ENCODE results near the gene REEP5.

DNA sequence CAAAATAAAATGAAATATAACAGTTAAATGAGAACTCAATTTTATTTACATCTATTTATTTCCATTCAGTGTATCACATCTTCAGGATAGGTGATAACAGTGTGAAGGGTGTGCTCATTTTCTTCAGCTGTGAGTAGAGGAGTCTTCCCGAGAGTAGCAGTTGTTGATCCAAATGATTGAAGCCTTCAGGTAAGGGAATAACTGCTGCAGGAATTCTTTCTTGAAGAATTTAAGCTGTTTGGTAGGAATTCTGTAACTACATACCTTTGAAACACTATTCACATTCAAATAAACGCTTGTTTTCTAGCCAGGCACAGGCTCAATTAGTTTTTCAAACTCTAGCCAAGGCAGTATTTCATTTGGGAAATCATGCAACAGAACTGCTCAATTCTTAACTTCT, 45.7 kb downstream of the REEP5 start:
- no peak for TF ChIP-seq EP300 (IDR thresholded peaks at IDR 0.05)
- no peak for TF ChIP-seq POLR2AphosphoS5 (IDR thresholded peaks at IDR 0.05)
- TF ChIP-seq, protein P1, sequence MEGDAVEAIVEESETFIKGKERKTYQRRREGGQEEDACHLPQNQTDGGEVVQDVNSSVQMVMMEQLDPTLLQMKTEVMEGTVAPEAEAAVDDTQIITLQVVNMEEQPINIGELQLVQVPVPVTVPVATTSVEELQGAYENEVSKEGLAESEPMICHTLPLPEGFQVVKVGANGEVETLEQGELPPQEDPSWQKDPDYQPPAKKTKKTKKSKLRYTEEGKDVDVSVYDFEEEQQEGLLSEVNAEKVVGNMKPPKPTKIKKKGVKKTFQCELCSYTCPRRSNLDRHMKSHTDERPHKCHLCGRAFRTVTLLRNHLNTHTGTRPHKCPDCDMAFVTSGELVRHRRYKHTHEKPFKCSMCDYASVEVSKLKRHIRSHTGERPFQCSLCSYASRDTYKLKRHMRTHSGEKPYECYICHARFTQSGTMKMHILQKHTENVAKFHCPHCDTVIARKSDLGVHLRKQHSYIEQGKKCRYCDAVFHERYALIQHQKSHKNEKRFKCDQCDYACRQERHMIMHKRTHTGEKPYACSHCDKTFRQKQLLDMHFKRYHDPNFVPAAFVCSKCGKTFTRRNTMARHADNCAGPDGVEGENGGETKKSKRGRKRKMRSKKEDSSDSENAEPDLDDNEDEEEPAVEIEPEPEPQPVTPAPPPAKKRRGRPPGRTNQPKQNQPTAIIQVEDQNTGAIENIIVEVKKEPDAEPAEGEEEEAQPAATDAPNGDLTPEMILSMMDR (IDR thresholded peaks at IDR 0.05), result no peak
